SK-N-SH (cell line): Measurements from ENCODE around the gene FKBP2. TPM values are rescaled to one million over a fixed set of nuclear protein-coding genes. Genes with fewer than 3 reads are reported as not detected.

ENCODE experiments used
- CTCF ChIA-PET: fragments of 300-600, 350-600 bp; formaldehyde crosslinking; extraction: SDS; loops from one replicate; lab custom pipeline; 2021; lab: Yijun Ruan, JAX
- POLR2A ChIA-PET: fragments of 350-600 bp; sonication (Branson Sonifier 250); formaldehyde crosslinking; extraction: SDS; loops from one replicate; lab custom pipeline; 2020; ENCODE audit warnings: antibody characterized with exemption, inconsistent platforms; lab: Yijun Ruan, JAX
- DNase-seq: peaks from one replicate; pipeline ENCODE4 v3.0.0; 2012
- H2AFZ ChIP-seq: fragments of 200-600 bp; sonication (generic); 2 replicates; pipeline ENCODE4 v1.8.1; 2016; ENCODE audit warnings: antibody characterized with exemption, mild to moderate bottlenecking, low read depth
- H3F3A ChIP-seq: fragments of 200-600 bp; sonication (generic); replicated peaks from 2 replicates; pipeline ENCODE3; 2016; ENCODE audit warnings: antibody characterized with exemption, mild to moderate bottlenecking; ENCODE audit not compliant: insufficient read depth
- H3K27ac ChIP-seq, 2 experiments: fragments of 200-500 bp in 1 of 2; fragments of 200-600 bp in 1 of 2; sonication (Bioruptor generic) in 1 of 2; sonication (generic), shearing (Covaris generic) in 1 of 2; 2 replicates each; pipeline versions ENCODE4 v1.5.1 to v1.6.1; 2014 to 2016; ENCODE audit warnings: low read depth in 2 of 2, inconsistent platforms in 1 of 2, low read length in 1 of 2, mild to moderate bottlenecking in 1 of 2, mixed read lengths in 1 of 2
- H3K27me3 ChIP-seq: fragments of 200-600 bp; sonication (generic), shearing (Covaris generic); 2 replicates; pipeline ENCODE4 v1.6.1; 2016; ENCODE audit warnings: mixed run types; ENCODE audit not compliant: insufficient read depth
- H3K36me3 ChIP-seq, 2 experiments: fragments of 200-500 bp in 1 of 2; fragments of 200-600 bp in 1 of 2; sonication (Bioruptor generic) in 1 of 2; sonication (generic) in 1 of 2; replicated peaks in 1 of 2; 2 replicates each; pipeline versions ENCODE3 to v1.5.1; 2014 to 2016; ENCODE audit warnings: low read length in 1 of 2, mild to moderate bottlenecking in 1 of 2; ENCODE audit not compliant: insufficient read depth in 2 of 2, control insufficient read depth in 1 of 2
- H3K4me1 ChIP-seq, 2 experiments: fragments of 200-500 bp in 1 of 2; fragments of 200-600 bp in 1 of 2; sonication (Bioruptor generic) in 1 of 2; sonication (generic), shearing (Covaris generic) in 1 of 2; 2 replicates each; pipeline versions ENCODE4 v1.5.1 to v1.6.1; 2014 to 2016; ENCODE audit warnings: low read depth in 1 of 2, low read length in 1 of 2, mixed run types in 1 of 2; ENCODE audit not compliant: insufficient read depth in 2 of 2, control insufficient read depth in 1 of 2
- H3K4me2 ChIP-seq: fragments of 200-600 bp; sonication (generic), shearing (Covaris generic); 2 replicates; pipeline ENCODE4 v1.6.1; 2017; ENCODE audit warnings: mixed run types
- H3K4me3 ChIP-seq, 2 experiments: fragments of 200-500 bp in 1 of 2; fragments of 200-600 bp in 1 of 2; sonication (Bioruptor generic) in 1 of 2; sonication (generic), shearing (Covaris generic) in 1 of 2; 2 replicates each; pipeline versions ENCODE4 v1.5.1 to v1.8.1; 2014 to 2016; ENCODE audit warnings: low read depth in 2 of 2, inconsistent platforms in 1 of 2, low read length in 1 of 2, mild to moderate bottlenecking in 1 of 2, mixed read lengths in 1 of 2, moderate library complexity in 1 of 2
- H3K79me2 ChIP-seq: fragments of 200-600 bp; sonication (generic); 2 replicates; pipeline ENCODE4 v1.8.1; 2017; ENCODE audit warnings: mild to moderate bottlenecking; ENCODE audit not compliant: insufficient read depth
- H3K9ac ChIP-seq: fragments of 200-600 bp; sonication (generic); 2 replicates; pipeline ENCODE4 v1.6.1; 2017; ENCODE audit warnings: mixed run types
- H3K9me2 ChIP-seq: fragments of 200-600 bp; sonication (generic); 2 replicates; pipeline ENCODE4 v1.6.1; 2017; ENCODE audit warnings: mixed run types
- H3K9me3 ChIP-seq: fragments of 200-600 bp; sonication (generic); 2 replicates; pipeline ENCODE4 v1.6.1; 2017; ENCODE audit warnings: mixed run types, mild to moderate bottlenecking, moderate library complexity
- H4K20me1 ChIP-seq: fragments of 200-600 bp; sonication (generic); 2 replicates; pipeline ENCODE4 v1.6.1; 2017; ENCODE audit warnings: mild to moderate bottlenecking, mixed run types; ENCODE audit not compliant: insufficient read depth
- EZH2phosphoT487 ChIP-seq: fragments of 200-600 bp; sonication (generic); IDR thresholded peaks from 2 replicates; pipeline ENCODE4 v1.6.1; 2017; ENCODE audit warnings: low read depth, mixed run types, mild to moderate bottlenecking, antibody characterized with exemption, moderate library complexity, borderline replicate concordance
- FOXM1 ChIP-seq: IDR thresholded peaks from 2 replicates; pipeline ENCODE4 v1.4.0; 2012; ENCODE audit warnings: low read depth, mild to moderate bottlenecking
- GATA2 ChIP-seq: sonication (generic); formaldehyde crosslinking; IDR thresholded peaks from 2 replicates; pipeline ENCODE4 v1.5.0; 2020; ENCODE audit warnings: mild to moderate bottlenecking, missing genetic modification reagents
- JUND ChIP-seq: IDR thresholded peaks from 2 replicates; pipeline ENCODE4 v1.4.0; 2012
- MXI1 ChIP-seq: IDR thresholded peaks from 2 replicates; pipeline ENCODE4 v1.6.1; 2012; ENCODE audit warnings: mild to moderate bottlenecking, low read depth, low read length, improper control_type of control experiment
- RAD21 ChIP-seq: IDR thresholded peaks from 2 replicates; pipeline ENCODE4 v1.6.1; 2012; ENCODE audit warnings: mild to moderate bottlenecking, low read length
- WGBS: methylation state at CpG from one replicate; pipeline ENCODE4 v1.1.6; 2017; ENCODE audit warnings: low lambda C conversion rate; 5-methylcytosine and 5-hydroxymethylcytosine counted together
- polyA plus RNA-seq, 3 experiments: library from polyadenylated mRNA; depleted of rRNA; stranded (reverse); fragments of >200 nt; gene quantifications; 2 replicates each; pipeline ENCODE4 v1.2.3, GENCODE V29; 2012

FKBP2 gene
- polyA plus RNA-seq, 1 of the 3 experiments (the other 2 are of a cell fraction): 127 TPM

GRCh38 chr11:64290352-64291261 lies 49.7 kb downstream of the FKBP2 start:
- 56% methylated on average over 6 of the region's 10 CpGs for WGBS
- Histone ChIP-seq H3K27me3 (peaks cover 15% of the 10 kb centered on the region), H3K4me1 (peaks cover 8 to 21% of the 10 kb centered on the region in 2 experiments; a peak in 2 of 4 replicates), H3K36me3 (no peaks in the 10 kb centered on the region), H4K20me1 (no peaks in the 10 kb centered on the region), H3K4me2 (no peak overlapping the region; the same call in 1 of the 2 replicates), H3K9ac (no peak overlapping the region), H3K27ac (no peak overlapping the region), H3K9me3 (no peaks in the 10 kb centered on the region), H3K4me3 (peak overlapping the region in 1 of 2 experiments; percentile 48; a peak in 1 of 4 replicates), H3K9me2 (no peaks in the 10 kb centered on the region), H2AFZ (no peak overlapping the region), H3F3A (peaks cover 12% of the 10 kb centered on the region), H3K79me2 (peaks cover 8% of the 10 kb centered on the region; the same call in 1 of the 2 replicates)
- no peak for DNase-seq
- CTCF ChIA-PET: interaction anchor here (1.2 to 12.2 kb wide), 6 partner anchors 13 to 109 kb away, joined by 3 to 196 read pairs (median 10); partner anchors contain the start of genes CATSPERZ, ESRRA, PLCB3 and PRDX5
- POLR2A ChIA-PET: interaction anchor here (0.6 to 1.5 kb wide), 2 partner anchors 27 to 109 kb away, joined by 3 read pairs; partner anchors contain the start of gene PRDX5
- no peak for TF ChIP-seq JUND
- no peak for TF ChIP-seq RAD21
- no peak for TF ChIP-seq MXI1
- no peak for TF ChIP-seq EZH2phosphoT487

DNA sequence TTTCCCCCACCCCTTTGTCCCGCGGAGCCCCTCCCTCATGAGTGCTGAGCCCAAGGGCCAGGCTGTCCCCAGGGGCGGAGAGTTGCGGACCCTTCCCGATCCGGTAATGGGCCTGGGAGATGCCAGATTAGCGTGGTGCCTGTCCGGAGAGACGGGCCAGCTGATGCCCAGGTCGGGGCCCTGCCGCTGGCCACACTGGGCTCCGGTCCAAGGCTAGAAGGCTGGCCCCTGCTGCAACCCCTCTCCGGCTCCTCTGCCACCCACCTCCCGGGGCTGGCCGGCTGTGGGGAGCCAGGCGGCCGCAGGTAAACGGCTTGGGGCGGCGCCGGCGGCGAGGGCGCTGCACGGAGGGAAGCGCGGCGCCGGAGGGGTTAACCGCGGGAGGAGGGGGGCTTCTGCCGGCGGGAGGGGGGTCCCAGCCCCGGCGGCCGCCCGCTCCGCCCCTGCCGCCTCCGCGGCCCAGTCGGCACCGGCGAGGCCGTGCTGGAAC lies 50.4 kb downstream of the FKBP2 start, which contains the start of gene KCNK4:
Gene KCNK4 (plus strand): TSS at position 41 of the 490 bp plus-strand sequence. CDS start 1,717 bp downstream, outside the sequence.
- TF ChIP-seq FOXM1: no peak
- TF ChIP-seq GATA2 (CRISPR knock-in tag): 0 out of 2 replicates have a peak, but pooled peaks have one; percentile 50
- H3K9ac ChIP-seq: no peak within 1 kb of the TSS
- peak within 1 kb of the TSS; percentile 73 for H3K4me2 ChIP-seq
- peak; percentile 81 for DNase-seq
- H4K20me1 ChIP-seq: no peaks in the 10 kb centered on the region
- peaks cover 4% of the 10 kb centered on the region; the same call in 1 of the 2 replicates for H3K79me2 ChIP-seq
- no peaks in the 10 kb centered on the region for H3K9me3 ChIP-seq
- H3K4me3 ChIP-seq: peak within 1 kb of the TSS; percentile 39 to 48; a peak in 3 of 4 replicates
- H3K4me1 ChIP-seq: peaks cover 5 to 17% of the 10 kb centered on the region in 2 experiments; a peak in 2 of 4 replicates
- H3K36me3 ChIP-seq: no peaks in the 10 kb centered on the region
- H3K27me3 ChIP-seq: peaks cover 18% of the 10 kb centered on the region
- H3F3A ChIP-seq: peaks cover 12% of the 10 kb centered on the region
- H2AFZ ChIP-seq: no peak within 1 kb of the TSS
- POLR2A ChIA-PET: interaction anchor here (0.6 to 1.5 kb wide), 2 partner anchors 27 to 110 kb away, joined by 3 read pairs; partner anchors contain the start of gene PRDX5
- 22% methylated on average over 5 of the region's 45 CpGs for WGBS
- H3K27ac ChIP-seq: no peak within 1 kb of the TSS
- CTCF ChIA-PET: interaction anchor here (1.2 to 12.2 kb wide), 5 partner anchors 12 to 110 kb away, joined by 3 to 196 read pairs (median 13); partner anchors contain the start of genes CATSPERZ, ESRRA and PLCB3
- H3K9me2 ChIP-seq: no peaks in the 10 kb centered on the region
